GM19238 (cell line): ENCODE data around the gene RDH13.

Experiments
- DNase-seq: peaks from one replicate; pipeline ENCODE4 v3.0.0; 2011; ENCODE audit warnings: low spot score; ENCODE audit not compliant: insufficient read length

RDH13 gene

GRCh38 chr19:55091955-55092354 is 29.0 kb upstream of the RDH13 start:
- no peak for DNase-seq

- no peak for DNase-seq
Measured at GRCh38 chr19:55091126-55091910, 28.4 kb upstream of the RDH13 start.

GRCh38 chr19:55090564-55090963 is 27.6 kb upstream of the RDH13 start:
- no peak for DNase-seq

GRCh38 chr19:55089342-55089944 is 26.5 kb upstream of the RDH13 start:
- no peak for DNase-seq

- peak; percentile 80 for DNase-seq
Measured at GRCh38 chr19:55088543-55089341, 25.8 kb upstream of the RDH13 start.

- DNase-seq, result no peak
Measured at GRCh38 chr19:55088021-55088451, 25.1 kb upstream of the RDH13 start.

GRCh38 chr19:55087542-55087901 is 24.6 kb upstream of the RDH13 start:
- no peak for DNase-seq

GRCh38 chr19:55086730-55087541 is 24.0 kb upstream of the RDH13 start:
- DNase-seq, result peak; percentile 63

GRCh38 chr19:55085923-55086715 is 23.2 kb upstream of the RDH13 start:
- no peak for DNase-seq

- no peak for DNase-seq
Measured at GRCh38 chr19:55084416-55084815, 21.5 kb upstream of the RDH13 start.

- no peak for DNase-seq
Measured at GRCh38 chr19:55083004-55083850, 20.3 kb upstream of the RDH13 start.

GRCh38 chr19:55082020-55082851 is 19.3 kb upstream of the RDH13 start:
- DNase-seq, result no peak

- DNase-seq, result no peak
Measured at GRCh38 chr19:55081770-55082019, 18.7 kb upstream of the RDH13 start.

GRCh38 chr19:55080968-55081769 is 18.2 kb upstream of the RDH13 start:
- DNase-seq, result peak; percentile 89

- DNase-seq, result peak; percentile 63
Measured at GRCh38 chr19:55080121-55080967, 17.4 kb upstream of the RDH13 start.

- no peak for DNase-seq
Measured at GRCh38 chr19:55079400-55080038, 16.6 kb upstream of the RDH13 start.

- no peak for DNase-seq
Measured at GRCh38 chr19:55078996-55079395, 16.0 kb upstream of the RDH13 start.
